HepG2 (cell line): ENCODE data around the gene TP53TG5. TPM values are rescaled to one million over a fixed set of nuclear protein-coding genes. Genes with fewer than 3 reads are reported as not detected.

Experiments used
- ESRRA ChIP-seq: sonication (generic); formaldehyde crosslinking; IDR thresholded peaks from 2 replicates; pipeline ENCODE4 v1.5.1; 2020; ENCODE audit warnings: mild to moderate bottlenecking, low read depth, missing genetic modification reagents
- HDAC6 ChIP-seq: fragments of 200-600 bp; sonication (generic); IDR thresholded peaks from 2 replicates; pipeline ENCODE4 v1.7.0; 2017; ENCODE audit warnings: mild to moderate bottlenecking, antibody characterized with exemption, low read length, low read depth
- HMGXB3 ChIP-seq: sonication (generic); formaldehyde crosslinking; IDR thresholded peaks from 2 replicates; pipeline ENCODE4 v1.4.0; 2020; ENCODE audit warnings: missing genetic modification reagents, borderline replicate concordance
- HNRNPH1 ChIP-seq: fragments of 200-400 bp; formaldehyde crosslinking; optimal IDR thresholded peaks from 2 replicates; pipeline ENCODE3; 2017; ENCODE audit warnings: mild to moderate bottlenecking, low read depth, low read length
- MNT ChIP-seq: fragments of 450-650 bp; IDR thresholded peaks from 2 replicates; pipeline ENCODE4 v1.6.1; 2016
- ZNF800 ChIP-seq: sonication (generic); formaldehyde crosslinking; IDR thresholded peaks from 2 replicates; pipeline ENCODE4 v1.4.0; 2020; ENCODE audit warnings: missing genetic modification reagents
- polyA plus RNA-seq, 8 experiments: library from polyadenylated mRNA; depleted of rRNA in 3 of 8; stranded (reverse) in 7 of 8; unstranded in 1 of 8; fragments of >200 nt; fragmentation: Illumina TruSeq in 4 of 8; extraction: Trizol in 4 of 8; gene quantifications; 2 replicates each; pipeline versions ENCODE4 v1.2.1 to v1.2.3, GENCODE V29; 2011 to 2016; ENCODE audit warnings: low read depth in 4 of 8, missing spikeins in 1 of 8, mixed read lengths in 1 of 8; ENCODE audit not compliant: insufficient read depth in 1 of 8
- total RNA-seq, 5 experiments: library from RNA; depleted of rRNA; stranded (reverse); fragments of >200 nt; fragmentation: Illumina TruSeq; extraction: Trizol; gene quantifications; 2 replicates each; pipeline ENCODE4 v1.2.3, GENCODE V29; 2016; ENCODE audit warnings: low read depth in 1 of 5
- TF ChIP-seq, protein P1 (sequence below): sonication (generic); formaldehyde crosslinking; IDR thresholded peaks from 2 replicates; pipeline ENCODE4 v1.5.0; 2020; ENCODE audit warnings: missing genetic modification reagents
- TF ChIP-seq, protein P2 (sequence below): sonication (generic); formaldehyde crosslinking; IDR thresholded peaks from 2 replicates; pipeline ENCODE4 v1.4.0; 2020; ENCODE audit warnings: mild to moderate bottlenecking, missing genetic modification reagents, borderline replicate concordance
- TF ChIP-seq, protein P3 (sequence below): sonication (generic); formaldehyde crosslinking; IDR thresholded peaks from 2 replicates; pipeline ENCODE4 v1.5.0; 2020; ENCODE audit warnings: missing genetic modification reagents

TP53TG5 gene
- total and polyA plus RNA-seq, 2 of the 13 experiments (the other 11 are each of a cell fraction or from before 2014, with no cell fraction given), result 0.11 TPM; not detected in 1

DNA sequence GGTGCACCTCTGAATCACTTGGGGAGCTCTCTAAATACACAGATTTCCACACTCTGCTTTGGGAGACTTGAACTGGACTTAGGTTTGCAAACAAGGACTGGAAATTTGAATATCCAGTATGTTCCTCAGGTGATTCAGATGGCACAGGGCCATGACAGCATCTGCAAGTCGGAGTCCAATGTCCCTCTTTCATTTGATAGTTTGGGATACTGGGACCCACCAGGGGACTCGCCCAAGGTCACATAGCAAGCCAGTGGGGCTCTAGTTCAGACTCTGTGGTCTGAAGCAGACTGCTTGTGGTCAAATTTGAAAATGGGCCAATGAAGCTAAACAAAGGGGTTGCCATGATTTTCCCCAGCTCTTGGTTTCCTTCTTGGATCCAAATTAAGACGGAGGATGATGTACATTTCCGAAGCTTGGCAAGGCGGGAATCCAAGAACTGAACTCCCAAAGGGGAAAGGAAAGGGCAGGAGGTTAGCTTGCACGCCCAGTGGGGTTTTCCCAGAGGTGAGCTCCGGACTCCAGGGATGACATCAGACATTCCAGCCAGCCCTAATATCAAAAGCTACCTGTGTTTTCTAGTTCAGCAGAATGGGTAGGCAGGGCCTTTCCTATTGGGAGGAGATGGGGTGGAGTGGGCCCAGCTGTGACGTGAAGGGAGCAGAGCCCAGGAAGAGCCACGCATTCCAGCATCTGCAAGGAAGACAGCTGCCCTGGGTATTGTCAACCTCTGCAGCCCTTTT, 18.5 kb downstream of the TP53TG5 start (continued):
- TF ChIP-seq ZNF800 (CRISPR knock-in tag) (no peak), HNRNPH1 (no peak), MNT (no peak), HMGXB3 (CRISPR knock-in tag) (0 out of 2 replicates have a peak, but pooled peaks have one; percentile 29), HDAC6 (no peak), ESRRA (CRISPR knock-in tag) (peak; percentile 9; the same call in 1 of the 2 replicates)
- TF ChIP-seq, protein P1, sequence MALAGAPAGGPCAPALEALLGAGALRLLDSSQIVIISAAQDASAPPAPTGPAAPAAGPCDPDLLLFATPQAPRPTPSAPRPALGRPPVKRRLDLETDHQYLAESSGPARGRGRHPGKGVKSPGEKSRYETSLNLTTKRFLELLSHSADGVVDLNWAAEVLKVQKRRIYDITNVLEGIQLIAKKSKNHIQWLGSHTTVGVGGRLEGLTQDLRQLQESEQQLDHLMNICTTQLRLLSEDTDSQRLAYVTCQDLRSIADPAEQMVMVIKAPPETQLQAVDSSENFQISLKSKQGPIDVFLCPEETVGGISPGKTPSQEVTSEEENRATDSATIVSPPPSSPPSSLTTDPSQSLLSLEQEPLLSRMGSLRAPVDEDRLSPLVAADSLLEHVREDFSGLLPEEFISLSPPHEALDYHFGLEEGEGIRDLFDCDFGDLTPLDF (CRISPR knock-in tag), result 0 out of 2 replicates have a peak, but pooled peaks have one; percentile 64
- TF ChIP-seq, protein P2, sequence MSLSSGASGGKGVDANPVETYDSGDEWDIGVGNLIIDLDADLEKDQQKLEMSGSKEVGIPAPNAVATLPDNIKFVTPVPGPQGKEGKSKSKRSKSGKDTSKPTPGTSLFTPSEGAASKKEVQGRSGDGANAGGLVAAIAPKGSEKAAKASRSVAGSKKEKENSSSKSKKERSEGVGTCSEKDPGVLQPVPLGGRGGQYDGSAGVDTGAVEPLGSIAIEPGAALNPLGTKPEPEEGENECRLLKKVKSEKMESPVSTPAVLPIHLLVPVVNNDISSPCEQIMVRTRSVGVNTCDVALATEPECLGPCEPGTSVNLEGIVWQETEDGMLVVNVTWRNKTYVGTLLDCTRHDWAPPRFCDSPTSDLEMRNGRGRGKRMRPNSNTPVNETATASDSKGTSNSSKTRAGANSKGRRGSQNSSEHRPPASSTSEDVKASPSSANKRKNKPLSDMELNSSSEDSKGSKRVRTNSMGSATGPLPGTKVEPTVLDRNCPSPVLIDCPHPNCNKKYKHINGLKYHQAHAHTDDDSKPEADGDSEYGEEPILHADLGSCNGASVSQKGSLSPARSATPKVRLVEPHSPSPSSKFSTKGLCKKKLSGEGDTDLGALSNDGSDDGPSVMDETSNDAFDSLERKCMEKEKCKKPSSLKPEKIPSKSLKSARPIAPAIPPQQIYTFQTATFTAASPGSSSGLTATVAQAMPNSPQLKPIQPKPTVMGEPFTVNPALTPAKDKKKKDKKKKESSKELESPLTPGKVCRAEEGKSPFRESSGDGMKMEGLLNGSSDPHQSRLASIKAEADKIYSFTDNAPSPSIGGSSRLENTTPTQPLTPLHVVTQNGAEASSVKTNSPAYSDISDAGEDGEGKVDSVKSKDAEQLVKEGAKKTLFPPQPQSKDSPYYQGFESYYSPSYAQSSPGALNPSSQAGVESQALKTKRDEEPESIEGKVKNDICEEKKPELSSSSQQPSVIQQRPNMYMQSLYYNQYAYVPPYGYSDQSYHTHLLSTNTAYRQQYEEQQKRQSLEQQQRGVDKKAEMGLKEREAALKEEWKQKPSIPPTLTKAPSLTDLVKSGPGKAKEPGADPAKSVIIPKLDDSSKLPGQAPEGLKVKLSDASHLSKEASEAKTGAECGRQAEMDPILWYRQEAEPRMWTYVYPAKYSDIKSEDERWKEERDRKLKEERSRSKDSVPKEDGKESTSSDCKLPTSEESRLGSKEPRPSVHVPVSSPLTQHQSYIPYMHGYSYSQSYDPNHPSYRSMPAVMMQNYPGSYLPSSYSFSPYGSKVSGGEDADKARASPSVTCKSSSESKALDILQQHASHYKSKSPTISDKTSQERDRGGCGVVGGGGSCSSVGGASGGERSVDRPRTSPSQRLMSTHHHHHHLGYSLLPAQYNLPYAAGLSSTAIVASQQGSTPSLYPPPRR (CRISPR knock-in tag), result no peak
- TF ChIP-seq, protein P3, sequence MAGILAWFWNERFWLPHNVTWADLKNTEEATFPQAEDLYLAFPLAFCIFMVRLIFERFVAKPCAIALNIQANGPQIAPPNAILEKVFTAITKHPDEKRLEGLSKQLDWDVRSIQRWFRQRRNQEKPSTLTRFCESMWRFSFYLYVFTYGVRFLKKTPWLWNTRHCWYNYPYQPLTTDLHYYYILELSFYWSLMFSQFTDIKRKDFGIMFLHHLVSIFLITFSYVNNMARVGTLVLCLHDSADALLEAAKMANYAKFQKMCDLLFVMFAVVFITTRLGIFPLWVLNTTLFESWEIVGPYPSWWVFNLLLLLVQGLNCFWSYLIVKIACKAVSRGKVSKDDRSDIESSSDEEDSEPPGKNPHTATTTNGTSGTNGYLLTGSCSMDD (CRISPR knock-in tag), result no peak
